Epithelial cell of esophagus (primary cell): Measurements from ENCODE around the gene NCF4.

Experiments used
- DNase-seq: peaks from one replicate; pipeline ENCODE4 v3.0.0; 2010; ENCODE audit warnings: low read depth
- H3K4me3 ChIP-seq: 2 replicates; pipeline ENCODE4 v1.5.1; 2011; ENCODE audit warnings: mild to moderate bottlenecking, low read length, control low read depth
- CTCF ChIP-seq: IDR thresholded peaks from 2 replicates; pipeline ENCODE4 v1.5.1; 2011; ENCODE audit warnings: low read depth, mild to moderate bottlenecking, low read length, control low read depth, inconsistent platforms; ENCODE audit not compliant: insufficient read depth; ENCODE audit errors: missing control alignments

The NCF4 gene

GRCh38 chr22:36921309-36922104 is 60.7 kb downstream of the NCF4 start:
- TF ChIP-seq CTCF, result no peak

GRCh38 chr22:36922105-36922608 is 61.4 kb downstream of the NCF4 start:
- H3K4me3 ChIP-seq, result no peak overlapping the region
- no peak for TF ChIP-seq CTCF

More at GRCh38 chr22:36921309-36922104, 60.7 kb downstream of the NCF4 start:
- H3K4me3 ChIP-seq, result no peak overlapping the region
- DNase-seq, result no peak

GRCh38 chr22:36922711-36923110 is 61.9 kb downstream of the NCF4 start:
- DNase-seq, result no peak
- no peak for TF ChIP-seq CTCF
- no peak overlapping the region for H3K4me3 ChIP-seq

More at GRCh38 chr22:36922105-36922608, 61.4 kb downstream of the NCF4 start:
- peak; percentile 42 for DNase-seq

GRCh38 chr22:36923131-36923788 is 62.5 kb downstream of the NCF4 start:
- no peak for DNase-seq
- no peak for TF ChIP-seq CTCF
- H3K4me3 ChIP-seq, result no peak overlapping the region

- H3K4me3 ChIP-seq, result no peak overlapping the region
- no peak for DNase-seq
- TF ChIP-seq CTCF, result no peak
Measured at GRCh38 chr22:36924151-36924698, 63.4 kb downstream of the NCF4 start.

- TF ChIP-seq CTCF, result no peak
- DNase-seq, result no peak
- no peak overlapping the region for H3K4me3 ChIP-seq
Measured at GRCh38 chr22:36925388-36926290, 64.8 kb downstream of the NCF4 start.
